Upper lobe of right lung (tissue), 1 donor: ENCODE data around the gene SIGLEC6. TPM values are rescaled to one million over a fixed set of nuclear protein-coding genes. Genes with fewer than 3 reads are reported as not detected.

ENCODE experiments used
- ATAC-seq: fragments of 200-7000 bp; cut with Tn5 transposase; one replicate; pipeline ENCODE4 v1.9.1; 2020; ENCODE audit warnings: mild to moderate bottlenecking, moderate library complexity
- DNase-seq: peaks from one replicate; pipeline ENCODE4 v3.0.0-alpha.2; 2020
- H3K27ac ChIP-seq: fragments of 200-600 bp; one replicate; pipeline ENCODE4 v1.8.0; 2022
- H3K27me3 ChIP-seq: fragments of 200-600 bp; one replicate; pipeline ENCODE4 v1.8.0; 2022; ENCODE audit warnings: mild to moderate bottlenecking
- H3K36me3 ChIP-seq: fragments of 200-600 bp; one replicate; pipeline ENCODE4 v1.8.0; 2022
- H3K4me1 ChIP-seq: fragments of 200-600 bp; one replicate; pipeline ENCODE4 v1.8.0; 2022
- H3K4me3 ChIP-seq: fragments of 200-600 bp; one replicate; pipeline ENCODE4 v1.8.0; 2022; ENCODE audit warnings: mild to moderate bottlenecking
- H3K9me3 ChIP-seq: fragments of 200-600 bp; one replicate; pipeline ENCODE4 v1.8.0; 2022
- intact Hi-C: fragments of 100-400 bp; cut with DNase I; formaldehyde crosslinking; loops from one replicate; pipeline ENCODE4 v1.11.0; 2022
- long read RNA-seq: library from polyadenylated mRNA; unstranded; transcript quantifications from one replicate; pipeline ENCODE4 v2.0.0, GENCODE V29; 2021
- total RNA-seq: library from RNA; stranded (reverse); fragmentation: NEBNext Ultra II Directional; extraction: Animal tissue kit (Norgen Biotek cat#: 25700); gene quantifications from one replicate; pipeline ENCODE4 v1.2.1, GENCODE V29; 2021
- TF ChIP-seq, protein P1 (sequence below): fragments of 200-600 bp; IDR thresholded peaks from one replicate; pipeline ENCODE4 v1.8.0; 2022; ENCODE audit warnings: antibody characterized with exemption
- donor health status: DM: no; HTN: yes; CAD: no; lungs with severe emphysema.

The SIGLEC6 gene
- total RNA-seq = 9.4 TPM
- long read RNA-seq, partial matches to known transcripts = 1 of 1 reads
- long read RNA-seq, other reads (novel, unspliced or antisense) = 0 of 1 reads

GRCh38 chr19:51531349-51532315, at the start of gene SIGLEC6:
SIGLEC6 (minus strand) TSS chr19:51531670; CDS start chr19:51531648, 22 bp downstream.
- no peak within 1 kb of the TSS for H3K4me3 ChIP-seq
- TF ChIP-seq, protein P1, sequence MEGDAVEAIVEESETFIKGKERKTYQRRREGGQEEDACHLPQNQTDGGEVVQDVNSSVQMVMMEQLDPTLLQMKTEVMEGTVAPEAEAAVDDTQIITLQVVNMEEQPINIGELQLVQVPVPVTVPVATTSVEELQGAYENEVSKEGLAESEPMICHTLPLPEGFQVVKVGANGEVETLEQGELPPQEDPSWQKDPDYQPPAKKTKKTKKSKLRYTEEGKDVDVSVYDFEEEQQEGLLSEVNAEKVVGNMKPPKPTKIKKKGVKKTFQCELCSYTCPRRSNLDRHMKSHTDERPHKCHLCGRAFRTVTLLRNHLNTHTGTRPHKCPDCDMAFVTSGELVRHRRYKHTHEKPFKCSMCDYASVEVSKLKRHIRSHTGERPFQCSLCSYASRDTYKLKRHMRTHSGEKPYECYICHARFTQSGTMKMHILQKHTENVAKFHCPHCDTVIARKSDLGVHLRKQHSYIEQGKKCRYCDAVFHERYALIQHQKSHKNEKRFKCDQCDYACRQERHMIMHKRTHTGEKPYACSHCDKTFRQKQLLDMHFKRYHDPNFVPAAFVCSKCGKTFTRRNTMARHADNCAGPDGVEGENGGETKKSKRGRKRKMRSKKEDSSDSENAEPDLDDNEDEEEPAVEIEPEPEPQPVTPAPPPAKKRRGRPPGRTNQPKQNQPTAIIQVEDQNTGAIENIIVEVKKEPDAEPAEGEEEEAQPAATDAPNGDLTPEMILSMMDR = no peak
- H3K27ac ChIP-seq = no peak within 1 kb of the TSS
- intact Hi-C loops = no loop called here
- H3K36me3 ChIP-seq = no peaks in the 10 kb centered on the region
- no peaks in the 10 kb centered on the region for H3K4me1 ChIP-seq
- H3K9me3 ChIP-seq = no peaks in the 10 kb centered on the region
- DNase-seq (peak; percentile 86), ATAC-seq (peak; percentile 98)
- H3K27me3 ChIP-seq = peaks cover 7% of the 10 kb centered on the region

DNA sequence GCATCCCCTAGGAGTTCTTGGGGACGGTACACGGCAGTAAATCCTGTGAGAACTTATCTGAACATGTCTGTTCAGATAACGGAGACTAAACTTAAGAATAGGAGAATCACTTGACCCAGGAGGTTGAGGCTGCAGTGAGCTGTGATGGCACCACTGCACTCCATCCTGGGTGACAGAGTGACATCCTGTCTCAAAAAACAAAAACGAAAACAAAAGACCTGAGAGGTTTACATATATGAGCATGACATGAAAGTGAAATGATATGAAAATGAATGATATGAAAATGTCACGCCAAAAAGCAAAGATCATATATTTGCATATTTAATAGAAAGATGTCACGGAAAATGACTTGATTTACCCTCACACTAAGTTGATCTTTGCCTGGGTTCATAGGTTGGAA, 45.4 kb upstream of the SIGLEC6 start:
- DNase-seq (no peak), ATAC-seq (no peak)
- intact Hi-C loops = no loop called here
- peaks cover 15% of the 10 kb centered on the region for H3K4me1 ChIP-seq
- TF ChIP-seq, protein P1 = no peak
- no peak overlapping the region for H3K27ac ChIP-seq
- H3K4me3 ChIP-seq = no peak overlapping the region
- no peaks in the 10 kb centered on the region for H3K27me3 ChIP-seq
- peaks cover 52% of the 10 kb centered on the region for H3K36me3 ChIP-seq
- H3K9me3 ChIP-seq = no peaks in the 10 kb centered on the region

GRCh38 chr19:51573331-51573730, 41.9 kb upstream of the SIGLEC6 start:
- no peaks in the 10 kb centered on the region for H3K9me3 ChIP-seq
- no peaks in the 10 kb centered on the region for H3K27me3 ChIP-seq
- DNase-seq = no peak
- no peak for ATAC-seq
- intact Hi-C loops = no loop called here
- peaks cover 35% of the 10 kb centered on the region for H3K36me3 ChIP-seq
- TF ChIP-seq, protein P1 = no peak
- no peak overlapping the region for H3K27ac ChIP-seq
- peaks cover 18% of the 10 kb centered on the region for H3K4me1 ChIP-seq
- no peak overlapping the region for H3K4me3 ChIP-seq

DNA sequence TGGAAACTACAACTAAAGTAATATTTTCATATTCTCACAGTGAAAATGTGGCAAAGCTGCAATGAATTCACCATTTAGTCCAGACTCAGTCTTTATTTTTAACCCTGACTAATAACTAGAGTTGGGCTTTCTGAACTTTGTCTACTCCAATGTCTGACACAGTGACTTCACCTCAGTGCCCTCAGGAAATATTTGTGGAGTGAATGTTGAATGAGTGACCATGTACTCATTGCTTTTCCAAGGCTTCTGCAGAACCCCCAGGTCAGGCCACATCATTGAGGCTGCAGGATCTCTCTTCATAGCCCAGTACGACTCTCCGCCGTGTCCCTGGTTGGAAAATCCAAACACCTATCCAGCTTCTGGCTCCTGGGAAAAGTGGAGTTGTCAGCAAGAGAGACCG, 41.4 kb upstream of the SIGLEC6 start:
- no peak overlapping the region for H3K27ac ChIP-seq
- DNase-seq = no peak
- intact Hi-C loops = no loop called here
- TF ChIP-seq, protein P1 = no peak
- H3K9me3 ChIP-seq = no peaks in the 10 kb centered on the region
- ATAC-seq = no peak
- peaks cover 31% of the 10 kb centered on the region for H3K36me3 ChIP-seq
- no peak overlapping the region for H3K4me3 ChIP-seq
- peaks cover 18% of the 10 kb centered on the region for H3K4me1 ChIP-seq
- H3K27me3 ChIP-seq = no peaks in the 10 kb centered on the region

- Histone ChIP-seq H3K4me1 (peaks cover 18% of the 10 kb centered on the region), H3K27me3 (no peaks in the 10 kb centered on the region), H3K27ac (no peak overlapping the region), H3K4me3 (peak overlapping the region; percentile 74), H3K9me3 (no peaks in the 10 kb centered on the region), H3K36me3 (peaks cover 31% of the 10 kb centered on the region)
- DNase-seq = no peak
- ATAC-seq = no peak
- intact Hi-C loops = no loop called here
- TF ChIP-seq, protein P1 = no peak
These were observed 40.9 kb upstream of the SIGLEC6 start for GRCh38 chr19:51572410-51572809.
